Measurements from ENCODE around the gene GGTA1. TPM values are rescaled to one million over a fixed set of nuclear protein-coding genes. Genes with fewer than 3 reads are reported as not detected.

GGTA1 gene
- total RNA-seq, 2 donors from 2014 or later = 1.9 to 2.4 TPM

DNA sequence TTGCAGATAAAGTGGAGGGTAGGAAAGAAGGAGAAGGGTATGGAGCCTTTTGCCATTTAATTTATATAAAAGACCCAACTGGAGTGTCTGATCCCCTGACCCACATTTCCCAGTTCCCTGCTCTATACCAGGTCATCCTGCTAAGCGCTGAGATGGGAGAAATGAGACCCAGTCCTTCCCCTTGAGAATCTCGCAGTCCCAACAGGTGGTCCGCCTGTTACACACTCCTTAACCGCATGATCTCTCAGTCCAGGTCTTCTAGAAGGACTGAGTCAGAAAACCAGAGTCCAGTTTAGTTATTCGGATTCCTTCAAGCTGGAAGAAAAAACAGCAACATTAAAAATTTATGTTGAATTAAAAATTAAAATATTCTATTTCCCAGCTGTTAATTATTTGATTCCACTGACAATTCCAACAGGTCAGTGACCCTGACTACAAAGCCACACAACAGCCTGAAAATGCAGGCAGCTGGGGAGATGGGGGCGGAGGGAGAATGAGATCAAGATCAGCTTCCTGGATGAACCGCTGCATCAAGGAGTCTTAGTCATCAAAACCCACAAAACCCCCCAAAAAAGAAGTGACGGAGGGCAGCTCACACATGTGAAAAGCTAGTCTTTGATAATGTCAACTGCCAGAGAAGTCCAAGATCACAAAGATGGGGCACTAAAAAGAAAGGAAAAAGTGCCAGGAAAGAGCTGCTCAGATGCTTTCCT, 44.0 kb downstream of the GGTA1 start:
- Histone ChIP-seq H3K4me1 (replicated peaks) (peaks cover 3% of the 10 kb centered on the region), H3K27ac (no peak overlapping the region), H3K36me3 (no peaks in the 10 kb centered on the region), H3K27me3 (replicated peaks; ENCODE audit: insufficient read depth) (no peaks in the 10 kb centered on the region), H3K9me3 (no peaks in the 10 kb centered on the region), H3K4me3 (no peak overlapping the region)
- intact Hi-C loops (cut with DNase I) = no loop called here
- WGBS = 88% methylated on average over 8 of the region's 8 CpGs
- no peak for DNase-seq (ENCODE audit: low spot score)
- TF ChIP-seq, protein P1, sequence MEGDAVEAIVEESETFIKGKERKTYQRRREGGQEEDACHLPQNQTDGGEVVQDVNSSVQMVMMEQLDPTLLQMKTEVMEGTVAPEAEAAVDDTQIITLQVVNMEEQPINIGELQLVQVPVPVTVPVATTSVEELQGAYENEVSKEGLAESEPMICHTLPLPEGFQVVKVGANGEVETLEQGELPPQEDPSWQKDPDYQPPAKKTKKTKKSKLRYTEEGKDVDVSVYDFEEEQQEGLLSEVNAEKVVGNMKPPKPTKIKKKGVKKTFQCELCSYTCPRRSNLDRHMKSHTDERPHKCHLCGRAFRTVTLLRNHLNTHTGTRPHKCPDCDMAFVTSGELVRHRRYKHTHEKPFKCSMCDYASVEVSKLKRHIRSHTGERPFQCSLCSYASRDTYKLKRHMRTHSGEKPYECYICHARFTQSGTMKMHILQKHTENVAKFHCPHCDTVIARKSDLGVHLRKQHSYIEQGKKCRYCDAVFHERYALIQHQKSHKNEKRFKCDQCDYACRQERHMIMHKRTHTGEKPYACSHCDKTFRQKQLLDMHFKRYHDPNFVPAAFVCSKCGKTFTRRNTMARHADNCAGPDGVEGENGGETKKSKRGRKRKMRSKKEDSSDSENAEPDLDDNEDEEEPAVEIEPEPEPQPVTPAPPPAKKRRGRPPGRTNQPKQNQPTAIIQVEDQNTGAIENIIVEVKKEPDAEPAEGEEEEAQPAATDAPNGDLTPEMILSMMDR (IDR thresholded peaks at IDR 0.05) = no peak
- TF ChIP-seq POLR2A (IDR thresholded peaks at IDR 0.05) (no peak), POLR2AphosphoS5 (IDR thresholded peaks at IDR 0.05) (no peak)

DNA sequence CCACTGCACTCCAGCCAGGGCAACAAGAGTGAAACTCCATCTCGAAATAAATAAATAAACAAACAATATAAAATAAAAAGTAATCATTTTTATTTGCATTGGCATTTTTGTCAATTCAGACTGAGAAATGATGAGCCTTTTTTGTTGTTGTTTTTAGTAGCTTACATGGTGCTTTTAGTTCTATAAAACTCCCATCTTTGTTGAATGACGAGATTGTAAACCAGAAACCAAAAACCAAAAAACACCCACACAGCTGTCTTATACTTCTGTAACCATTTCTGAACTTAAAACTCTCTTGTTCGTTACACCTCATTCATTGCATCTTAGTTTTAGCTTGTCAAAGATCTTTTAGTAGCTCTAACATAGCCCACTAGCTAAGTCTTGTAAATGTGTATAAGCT, 44.7 kb downstream of the GGTA1 start:
- H3K9me3 ChIP-seq = no peaks in the 10 kb centered on the region
- H3K27ac ChIP-seq = no peak overlapping the region
- H3K36me3 ChIP-seq = no peaks in the 10 kb centered on the region
- H3K4me3 ChIP-seq = no peak overlapping the region
- H3K4me1 ChIP-seq (replicated peaks) = peaks cover 6% of the 10 kb centered on the region
- no peak for DNase-seq (ENCODE audit: low spot score)
- 93% methylated on average over 3 of the region's 3 CpGs for WGBS
- intact Hi-C loops (cut with DNase I) = no loop called here
- H3K27me3 ChIP-seq (replicated peaks; ENCODE audit: insufficient read depth) = no peaks in the 10 kb centered on the region
- TF ChIP-seq, protein P1 (IDR thresholded peaks at IDR 0.05) = no peak

DNA sequence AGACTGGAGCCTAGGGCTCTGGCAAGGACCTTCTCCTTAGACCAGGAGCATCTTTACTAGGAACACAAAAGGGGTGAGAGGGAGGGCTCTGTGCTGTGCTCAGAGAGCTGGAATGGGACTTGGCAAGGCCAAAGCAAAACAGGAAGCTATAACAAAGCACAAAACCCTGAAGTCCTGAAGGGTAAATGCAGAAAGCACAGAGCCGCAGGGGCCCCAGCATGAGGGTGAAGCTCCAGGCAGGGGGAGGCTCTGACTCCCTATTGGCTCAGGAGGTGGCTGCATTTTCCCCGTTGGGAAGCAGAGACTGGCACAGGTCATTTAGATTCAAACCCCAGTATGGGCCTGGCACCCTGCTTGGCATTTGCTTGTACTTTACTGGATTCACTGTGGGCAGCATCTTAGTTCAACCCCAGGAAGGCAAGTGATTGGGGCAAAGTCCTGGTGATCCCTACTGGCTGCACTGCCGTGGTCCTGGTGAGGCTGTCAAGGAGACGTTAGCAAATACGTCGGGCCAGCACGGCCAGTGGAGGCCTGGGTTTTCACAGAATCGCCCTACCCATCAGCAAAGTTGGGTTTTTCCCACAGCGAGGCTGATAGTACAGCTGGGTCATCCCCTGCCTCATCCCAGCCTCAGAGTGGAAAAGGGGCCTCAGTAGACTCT, 46.3 kb downstream of the GGTA1 start:
- DNase-seq (ENCODE audit: low spot score) = no peak
- Histone ChIP-seq H3K4me3 (no peak overlapping the region), H3K27ac (peak overlapping the region in 1 of 2 donors; percentile 10), H3K36me3 (no peaks in the 10 kb centered on the region), H3K27me3 (replicated peaks; ENCODE audit: insufficient read depth) (no peaks in the 10 kb centered on the region), H3K4me1 (replicated peaks) (peaks cover 6% of the 10 kb centered on the region), H3K9me3 (no peaks in the 10 kb centered on the region)
- WGBS = 78% methylated on average over 9 of the region's 9 CpGs
- intact Hi-C loops (cut with DNase I) = no loop called here
- TF ChIP-seq POLR2A (IDR thresholded peaks at IDR 0.05) (no peak), POLR2AphosphoS5 (IDR thresholded peaks at IDR 0.05) (peak; percentile 26)
- TF ChIP-seq, protein P1 (IDR thresholded peaks at IDR 0.05) = no peak

DNA sequence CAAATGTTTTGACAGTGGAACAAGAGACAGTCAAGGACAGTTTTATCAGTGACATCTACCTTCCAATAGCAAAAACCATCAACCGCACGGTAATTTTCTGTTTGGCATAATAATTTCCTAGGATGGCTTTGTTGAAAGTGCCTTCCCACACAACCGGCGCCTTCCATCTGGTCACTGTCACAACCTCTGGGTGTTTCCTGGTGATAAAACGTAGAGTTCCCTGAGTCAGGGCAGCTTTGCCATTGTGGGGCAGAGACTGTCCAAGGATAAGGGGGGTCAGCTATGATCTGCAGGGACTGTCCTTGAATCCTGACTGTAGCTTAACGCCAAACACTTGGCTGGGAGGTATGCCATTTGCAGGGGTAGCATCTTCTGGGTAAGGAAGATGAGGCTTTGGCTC, 47.6 kb downstream of the GGTA1 start:
- Histone ChIP-seq H3K36me3 (no peaks in the 10 kb centered on the region), H3K27ac (no peak overlapping the region), H3K9me3 (no peaks in the 10 kb centered on the region), H3K27me3 (replicated peaks; ENCODE audit: insufficient read depth) (no peaks in the 10 kb centered on the region), H3K4me1 (replicated peaks) (peaks cover 6% of the 10 kb centered on the region), H3K4me3 (no peak overlapping the region)
- intact Hi-C loops (cut with DNase I) = no loop called here
- TF ChIP-seq, protein P1 (IDR thresholded peaks at IDR 0.05) = no peak
- TF ChIP-seq POLR2AphosphoS5 (IDR thresholded peaks at IDR 0.05) (no peak), POLR2A (IDR thresholded peaks at IDR 0.05) (no peak)
- 96% methylated on average over 6 of the region's 6 CpGs for WGBS
- no peak for DNase-seq (ENCODE audit: low spot score)

DNA sequence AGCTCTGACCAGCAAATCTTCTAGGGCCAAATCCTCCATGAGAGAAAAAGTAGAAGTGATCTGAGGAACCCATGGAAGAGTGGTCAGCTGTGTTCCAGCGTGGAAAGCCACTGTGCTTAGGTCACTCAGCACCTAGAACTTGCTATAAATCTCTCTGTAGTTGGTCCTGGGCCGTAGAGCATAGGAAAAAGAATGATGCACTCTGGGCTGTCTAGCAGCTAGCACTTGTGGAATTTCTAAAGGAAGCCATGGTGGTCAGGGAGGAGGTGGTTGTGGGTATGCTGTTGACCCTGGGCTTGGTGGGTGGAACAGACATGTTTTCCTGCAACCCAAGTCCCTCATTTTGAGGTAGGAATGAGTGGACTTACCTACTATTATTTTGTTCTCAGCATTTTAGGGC, 48.1 kb downstream of the GGTA1 start:
- H3K27ac ChIP-seq = no peak overlapping the region
- TF ChIP-seq, protein P1 (IDR thresholded peaks at IDR 0.05) = no peak
- no peak for TF ChIP-seq POLR2A (IDR thresholded peaks at IDR 0.05)
- no peak for TF ChIP-seq POLR2AphosphoS5 (IDR thresholded peaks at IDR 0.05)
- H3K9me3 ChIP-seq = no peaks in the 10 kb centered on the region
- intact Hi-C loops (cut with DNase I) = no loop called here
- H3K36me3 ChIP-seq = no peaks in the 10 kb centered on the region
- 88% methylated on average over 2 of the region's 2 CpGs for WGBS
- H3K27me3 ChIP-seq (replicated peaks; ENCODE audit: insufficient read depth) = no peaks in the 10 kb centered on the region
- DNase-seq (ENCODE audit: low spot score) = no peak
- no peak overlapping the region for H3K4me3 ChIP-seq
- H3K4me1 ChIP-seq (replicated peaks) = peaks cover 6% of the 10 kb centered on the region

Measured in prostate gland (tissue), 2 donors.